GM12878 (cell line): ENCODE results near the gene GNAO1. TPM values are rescaled to one million over a fixed set of nuclear protein-coding genes. Genes with fewer than 3 reads are reported as not detected.
A peak's percentile ranks its signal among the peaks of the same experiment; 100 is the strongest.

Source experiments
- CEBPB ChIP-seq, 2 experiments: fragments of 150-350 bp in 1 of 2; IDR thresholded peaks; 2 replicates each; pipeline ENCODE4 v1.6.1; 2012 to 2014; ENCODE audit warnings: low read depth in 2 of 2, low read length in 2 of 2, borderline replicate concordance in 1 of 2, inconsistent platforms in 1 of 2
- DPF2 ChIP-seq: fragments of 450-650 bp; IDR thresholded peaks from 2 replicates; pipeline ENCODE4 v1.6.1; 2017; ENCODE audit warnings: mild to moderate bottlenecking
- EGR1 ChIP-seq, 2 experiments: IDR thresholded peaks; 1 replicate in 1 of 2; 2 replicates in 1 of 2; pipeline ENCODE4 v1.6.1; 2011 to 2012; ENCODE audit warnings: low read depth in 2 of 2, low read length in 2 of 2, borderline replicate concordance in 1 of 2, mild to moderate bottlenecking in 1 of 2, moderate library complexity in 1 of 2
- EP300 ChIP-seq, 2 experiments: fragments of 150-350 bp in 1 of 2; IDR thresholded peaks; 2 replicates each; pipeline ENCODE4 v1.6.1; 2011 to 2012; ENCODE audit warnings: low read depth in 2 of 2, low read length in 2 of 2, borderline replicate concordance in 1 of 2, improper control_type of control experiment in 1 of 2, inconsistent platforms in 1 of 2; ENCODE audit not compliant: control insufficient read depth in 1 of 2
- GABPA ChIP-seq: IDR thresholded peaks from 2 replicates; pipeline ENCODE4 v1.6.1; 2014; ENCODE audit warnings: antibody characterized with exemption, low read depth, mild to moderate bottlenecking, inconsistent platforms
- MTA2 ChIP-seq: fragments of 450-650 bp; IDR thresholded peaks from 2 replicates; pipeline ENCODE4 v1.6.1; 2016; ENCODE audit warnings: low read depth, mild to moderate bottlenecking, moderate library complexity
- PAX5 ChIP-seq: IDR thresholded peaks from 2 replicates; pipeline ENCODE4 v1.6.1; 2011; ENCODE audit warnings: low read depth, low read length, borderline replicate concordance
- RAD21 ChIP-seq: IDR thresholded peaks from 2 replicates; pipeline ENCODE4 v1.6.1; 2011; ENCODE audit warnings: mild to moderate bottlenecking, low read depth, low read length, moderate library complexity; ENCODE audit not compliant: insufficient read depth
- RCOR1 ChIP-seq: conservative IDR thresholded peaks from 2 replicates; pipeline ENCODE4 v1.6.1; 2012; ENCODE audit warnings: low read depth, low read length, improper control_type of control experiment
- RUNX3 ChIP-seq: IDR thresholded peaks from 2 replicates; pipeline ENCODE4 v1.6.1; 2012; ENCODE audit warnings: low read length, inconsistent platforms
- SPI1 ChIP-seq: IDR thresholded peaks from 2 replicates; pipeline ENCODE4 v1.6.1; 2011; ENCODE audit warnings: low read depth, mild to moderate bottlenecking, low read length, moderate library complexity, borderline replicate concordance; ENCODE audit not compliant: insufficient read depth
- TCF12 ChIP-seq: IDR thresholded peaks from 2 replicates; pipeline ENCODE4 v1.6.1; 2011; ENCODE audit warnings: low read depth, mild to moderate bottlenecking, low read length
- USF1 ChIP-seq: IDR thresholded peaks from 2 replicates; pipeline ENCODE4 v1.6.1; 2011; ENCODE audit warnings: borderline replicate concordance, low read depth, mild to moderate bottlenecking, moderate library complexity, mixed read lengths, low read length; ENCODE audit not compliant: insufficient read depth; ENCODE audit errors: extremely low read length
- ZBTB33 ChIP-seq: fragments of 450-650 bp; IDR thresholded peaks from 2 replicates; pipeline ENCODE4 v1.6.1; 2017; ENCODE audit warnings: mild to moderate bottlenecking
- polyA plus RNA-seq, 11 experiments: library from polyadenylated mRNA; depleted of rRNA in 4 of 11; unstranded in 6 of 11; stranded (reverse) in 5 of 11; fragments of >200 nt; fragmentation: Nextera tagmentation in 4 of 11; fragmentation: Illumina TruSeq in 1 of 11; extraction: Ambion mirVana in 4 of 11; extraction: Trizol in 1 of 11; gene quantifications; 1 replicate in 1 of 11; 2 replicates in 10 of 11; pipeline versions ENCODE4 v1.2.1 to v1.2.3, GENCODE V29; 2011 to 2016; ENCODE audit warnings: inconsistent platforms in 2 of 11, missing spikeins in 2 of 11, low read depth in 1 of 11
- total RNA-seq, 4 experiments: library from RNA; depleted of rRNA in 3 of 4; stranded (reverse); fragments of >200 nt in 3 of 4; fragmentation: Illumina TruSeq in 1 of 4; extraction: Trizol in 1 of 4; gene quantifications; 2 replicates each; pipeline versions ENCODE4 v1.2.1 to v1.2.3, GENCODE V29; 2013 to 2021
- TF ChIP-seq, protein P1 (sequence below): fragments of 450-650 bp; formaldehyde crosslinking; IDR thresholded peaks from 2 replicates; pipeline ENCODE4 v1.4.0; 2020; ENCODE audit warnings: mild to moderate bottlenecking, moderate library complexity
- TF ChIP-seq, protein P2 (sequence below): IDR thresholded peaks from 2 replicates; pipeline ENCODE4 v1.6.1; 2012; ENCODE audit warnings: mild to moderate bottlenecking, low read depth, low read length
- TF ChIP-seq, protein P3 (sequence below), 3 experiments: IDR thresholded peaks in 2 of 3; conservative IDR thresholded peaks in 1 of 3; 2 replicates each; pipeline ENCODE4 v1.5.1; 2011; ENCODE audit warnings: low read depth in 3 of 3, low read length in 3 of 3, mild to moderate bottlenecking in 3 of 3, control low read depth in 2 of 3, moderate library complexity in 2 of 3, inconsistent platforms in 1 of 3, mixed read lengths in 1 of 3; ENCODE audit not compliant: control insufficient read depth in 2 of 3, insufficient read depth in 1 of 3; ENCODE audit errors: extremely low read depth in 1 of 3

Gene GNAO1
- total and polyA plus RNA-seq, 10 of the 15 experiments (the other 5 are each of a cell fraction or from before 2014, with no cell fraction given), result 0.05 to 0.28 (median 0.14) TPM; not detected in 6

GRCh38 chr16:56199164-56199563 is 7.9 kb downstream of the GNAO1 start (continued):
- TF ChIP-seq USF1 (no peak), GABPA (no peak), MTA2 (peak; percentile 91), TCF12 (no peak), ZBTB33 (no peak), EGR1 (IDR thresholded peaks at IDR 0.05; ENCODE audit: borderline replicate concordance in 1 of 2, low read depth in 2 of 2, low read length in 2 of 2) (no peak), EP300 (IDR thresholded peaks at IDR 0.05; ENCODE audit: borderline replicate concordance in 1 of 2, control insufficient read depth in 1 of 2, low read depth in 2 of 2, low read length in 2 of 2) (peak in 1 of 2 experiments; percentile 60; a peak in 1 of 4 replicates), CEBPB (IDR thresholded peaks at IDR 0.05; ENCODE audit: borderline replicate concordance in 1 of 2, low read depth in 2 of 2, low read length in 2 of 2) (no peak), RUNX3 (peak; percentile 66), RAD21 (no peak), RCOR1 (no peak), DPF2 (peak; percentile 61), SPI1 (peak; percentile 73; the same call in 1 of the 2 replicates), PAX5 (0 out of 2 replicates have a peak, but pooled peaks have one; percentile 33)
- TF ChIP-seq, protein P1, sequence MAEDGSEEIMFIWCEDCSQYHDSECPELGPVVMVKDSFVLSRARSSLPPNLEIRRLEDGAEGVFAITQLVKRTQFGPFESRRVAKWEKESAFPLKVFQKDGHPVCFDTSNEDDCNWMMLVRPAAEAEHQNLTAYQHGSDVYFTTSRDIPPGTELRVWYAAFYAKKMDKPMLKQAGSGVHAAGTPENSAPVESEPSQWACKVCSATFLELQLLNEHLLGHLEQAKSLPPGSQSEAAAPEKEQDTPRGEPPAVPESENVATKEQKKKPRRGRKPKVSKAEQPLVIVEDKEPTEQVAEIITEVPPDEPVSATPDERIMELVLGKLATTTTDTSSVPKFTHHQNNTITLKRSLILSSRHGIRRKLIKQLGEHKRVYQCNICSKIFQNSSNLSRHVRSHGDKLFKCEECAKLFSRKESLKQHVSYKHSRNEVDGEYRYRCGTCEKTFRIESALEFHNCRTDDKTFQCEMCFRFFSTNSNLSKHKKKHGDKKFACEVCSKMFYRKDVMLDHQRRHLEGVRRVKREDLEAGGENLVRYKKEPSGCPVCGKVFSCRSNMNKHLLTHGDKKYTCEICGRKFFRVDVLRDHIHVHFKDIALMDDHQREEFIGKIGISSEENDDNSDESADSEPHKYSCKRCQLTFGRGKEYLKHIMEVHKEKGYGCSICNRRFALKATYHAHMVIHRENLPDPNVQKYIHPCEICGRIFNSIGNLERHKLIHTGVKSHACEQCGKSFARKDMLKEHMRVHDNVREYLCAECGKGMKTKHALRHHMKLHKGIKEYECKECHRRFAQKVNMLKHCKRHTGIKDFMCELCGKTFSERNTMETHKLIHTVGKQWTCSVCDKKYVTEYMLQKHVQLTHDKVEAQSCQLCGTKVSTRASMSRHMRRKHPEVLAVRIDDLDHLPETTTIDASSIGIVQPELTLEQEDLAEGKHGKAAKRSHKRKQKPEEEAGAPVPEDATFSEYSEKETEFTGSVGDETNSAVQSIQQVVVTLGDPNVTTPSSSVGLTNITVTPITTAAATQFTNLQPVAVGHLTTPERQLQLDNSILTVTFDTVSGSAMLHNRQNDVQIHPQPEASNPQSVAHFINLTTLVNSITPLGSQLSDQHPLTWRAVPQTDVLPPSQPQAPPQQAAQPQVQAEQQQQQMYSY (CRISPR knock-in tag), result no peak
- TF ChIP-seq, protein P2, sequence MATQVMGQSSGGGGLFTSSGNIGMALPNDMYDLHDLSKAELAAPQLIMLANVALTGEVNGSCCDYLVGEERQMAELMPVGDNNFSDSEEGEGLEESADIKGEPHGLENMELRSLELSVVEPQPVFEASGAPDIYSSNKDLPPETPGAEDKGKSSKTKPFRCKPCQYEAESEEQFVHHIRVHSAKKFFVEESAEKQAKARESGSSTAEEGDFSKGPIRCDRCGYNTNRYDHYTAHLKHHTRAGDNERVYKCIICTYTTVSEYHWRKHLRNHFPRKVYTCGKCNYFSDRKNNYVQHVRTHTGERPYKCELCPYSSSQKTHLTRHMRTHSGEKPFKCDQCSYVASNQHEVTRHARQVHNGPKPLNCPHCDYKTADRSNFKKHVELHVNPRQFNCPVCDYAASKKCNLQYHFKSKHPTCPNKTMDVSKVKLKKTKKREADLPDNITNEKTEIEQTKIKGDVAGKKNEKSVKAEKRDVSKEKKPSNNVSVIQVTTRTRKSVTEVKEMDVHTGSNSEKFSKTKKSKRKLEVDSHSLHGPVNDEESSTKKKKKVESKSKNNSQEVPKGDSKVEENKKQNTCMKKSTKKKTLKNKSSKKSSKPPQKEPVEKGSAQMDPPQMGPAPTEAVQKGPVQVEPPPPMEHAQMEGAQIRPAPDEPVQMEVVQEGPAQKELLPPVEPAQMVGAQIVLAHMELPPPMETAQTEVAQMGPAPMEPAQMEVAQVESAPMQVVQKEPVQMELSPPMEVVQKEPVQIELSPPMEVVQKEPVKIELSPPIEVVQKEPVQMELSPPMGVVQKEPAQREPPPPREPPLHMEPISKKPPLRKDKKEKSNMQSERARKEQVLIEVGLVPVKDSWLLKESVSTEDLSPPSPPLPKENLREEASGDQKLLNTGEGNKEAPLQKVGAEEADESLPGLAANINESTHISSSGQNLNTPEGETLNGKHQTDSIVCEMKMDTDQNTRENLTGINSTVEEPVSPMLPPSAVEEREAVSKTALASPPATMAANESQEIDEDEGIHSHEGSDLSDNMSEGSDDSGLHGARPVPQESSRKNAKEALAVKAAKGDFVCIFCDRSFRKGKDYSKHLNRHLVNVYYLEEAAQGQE, result no peak
- TF ChIP-seq, protein P3, sequence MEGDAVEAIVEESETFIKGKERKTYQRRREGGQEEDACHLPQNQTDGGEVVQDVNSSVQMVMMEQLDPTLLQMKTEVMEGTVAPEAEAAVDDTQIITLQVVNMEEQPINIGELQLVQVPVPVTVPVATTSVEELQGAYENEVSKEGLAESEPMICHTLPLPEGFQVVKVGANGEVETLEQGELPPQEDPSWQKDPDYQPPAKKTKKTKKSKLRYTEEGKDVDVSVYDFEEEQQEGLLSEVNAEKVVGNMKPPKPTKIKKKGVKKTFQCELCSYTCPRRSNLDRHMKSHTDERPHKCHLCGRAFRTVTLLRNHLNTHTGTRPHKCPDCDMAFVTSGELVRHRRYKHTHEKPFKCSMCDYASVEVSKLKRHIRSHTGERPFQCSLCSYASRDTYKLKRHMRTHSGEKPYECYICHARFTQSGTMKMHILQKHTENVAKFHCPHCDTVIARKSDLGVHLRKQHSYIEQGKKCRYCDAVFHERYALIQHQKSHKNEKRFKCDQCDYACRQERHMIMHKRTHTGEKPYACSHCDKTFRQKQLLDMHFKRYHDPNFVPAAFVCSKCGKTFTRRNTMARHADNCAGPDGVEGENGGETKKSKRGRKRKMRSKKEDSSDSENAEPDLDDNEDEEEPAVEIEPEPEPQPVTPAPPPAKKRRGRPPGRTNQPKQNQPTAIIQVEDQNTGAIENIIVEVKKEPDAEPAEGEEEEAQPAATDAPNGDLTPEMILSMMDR (IDR thresholded peaks at IDR 0.05 in 2 of 3, conservative IDR thresholded peaks at IDR 0.05 in 1 of 3; ENCODE audit: control insufficient read depth in 2 of 3, extremely low read depth in 1 of 3, insufficient read depth in 1 of 3, low read depth in 3 of 3, low read length in 3 of 3), result peak in 1 of 3 experiments; percentile 9; a peak in 1 of 6 replicates
